HK-2 (cell line): Measurements from ENCODE around the gene LMAN1.

ENCODE experiments used
- DNase-seq: peaks from one replicate; pipeline ENCODE4 v3.0.0-alpha.2; 2018; ENCODE audit not compliant: unreplicated experiment

LMAN1 gene

GRCh38 chr18:59303656-59304195, 55.3 kb downstream of the LMAN1 start:
- no peak for DNase-seq

- no peak for DNase-seq
These were observed 56.1 kb downstream of the LMAN1 start for GRCh38 chr18:59303006-59303405.

GRCh38 chr18:59301929-59302328, 57.1 kb downstream of the LMAN1 start:
- no peak for DNase-seq

DNA sequence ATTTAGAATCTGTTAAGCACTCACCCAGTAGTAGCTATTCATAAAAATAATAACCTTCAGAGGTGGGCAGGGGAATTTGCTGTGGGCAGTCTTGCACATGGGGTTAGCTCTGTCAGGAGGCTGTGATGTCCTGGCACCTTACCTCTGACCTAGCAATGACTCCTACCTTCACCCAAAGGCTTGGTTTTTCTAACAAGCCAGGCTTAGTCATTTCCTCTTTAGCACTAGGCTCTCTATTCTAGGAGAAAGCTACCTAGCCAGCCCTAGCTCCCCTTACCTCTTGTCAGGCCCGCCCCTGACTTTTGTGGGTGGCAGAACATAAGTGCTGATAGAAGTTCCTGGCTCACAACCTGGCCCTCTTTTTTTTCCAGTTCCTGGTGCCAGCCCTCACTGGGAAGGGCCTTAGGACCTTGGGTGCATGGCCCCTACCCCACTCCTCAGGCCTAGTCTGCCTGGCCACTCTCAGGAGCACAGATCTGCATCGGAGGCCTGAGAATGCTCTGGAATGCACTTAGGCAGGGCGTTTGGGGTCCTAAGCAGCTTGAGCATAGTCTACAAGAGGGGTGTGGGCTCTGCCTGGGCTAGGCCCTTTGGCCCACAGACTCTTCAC, 58.3 kb downstream of the LMAN1 start:
- DNase-seq: no peak

DNA sequence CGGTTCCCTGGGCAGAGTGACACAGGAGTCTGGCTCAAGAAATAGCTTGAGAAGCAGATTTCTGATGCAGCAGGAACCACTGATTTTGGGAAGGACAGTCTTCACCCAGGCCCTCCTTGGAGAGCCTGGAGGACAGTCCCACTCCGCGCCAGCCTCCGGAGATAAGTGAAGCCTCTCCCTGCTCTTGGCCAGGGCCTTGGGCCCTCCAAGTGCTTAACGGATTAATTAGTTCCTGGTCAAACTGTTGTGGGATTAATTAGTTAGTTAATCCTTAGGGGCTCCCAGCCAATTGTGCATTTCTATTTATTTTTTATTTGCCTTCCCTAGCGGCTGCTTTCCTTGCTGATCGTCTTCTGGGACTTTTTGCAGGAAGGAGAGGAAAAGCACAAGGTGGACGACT, 60.2 kb downstream of the LMAN1 start:
- no peak for DNase-seq

- no peak for DNase-seq
These were observed 65.7 kb downstream of the LMAN1 start for GRCh38 chr18:59293317-59293716.

DNA sequence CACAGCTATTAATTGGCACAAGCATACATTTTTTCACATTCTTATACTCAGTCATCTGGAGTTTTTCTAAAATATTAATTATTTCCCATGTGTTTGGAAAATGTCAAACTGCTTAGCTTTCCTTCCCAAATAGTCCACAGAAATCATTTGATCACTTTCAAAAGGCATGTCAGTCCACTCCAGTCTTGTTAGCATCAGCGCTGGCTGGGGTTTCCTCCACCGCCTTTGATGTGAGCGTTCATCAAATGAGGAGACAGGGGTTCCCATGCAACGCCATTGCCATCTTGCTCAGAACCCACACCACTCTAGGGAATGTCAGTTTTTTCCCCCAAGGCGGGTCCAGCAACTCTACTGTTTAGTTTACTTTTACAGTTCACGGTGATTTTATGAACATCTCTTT, 72.7 kb downstream of the LMAN1 start:
- DNase-seq: no peak

DNA sequence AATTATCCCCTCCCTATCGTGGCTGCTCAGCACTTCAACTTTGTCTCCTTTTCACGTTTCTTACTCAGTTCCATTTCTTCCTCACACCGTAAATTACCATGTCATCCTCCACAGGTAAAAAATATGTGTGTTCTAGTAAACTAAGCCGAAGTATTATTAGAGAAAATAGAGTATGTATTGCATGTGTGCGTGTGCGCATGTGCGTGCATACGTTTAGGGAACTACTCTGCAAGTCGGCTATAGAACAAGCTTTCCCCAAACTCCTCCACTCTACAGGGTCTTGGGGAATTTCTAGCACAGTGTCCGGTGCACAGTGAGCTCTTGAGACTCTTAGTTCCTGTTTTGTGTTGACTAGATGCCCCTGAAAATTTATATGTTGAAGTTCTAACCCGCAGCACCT, 76.7 kb downstream of the LMAN1 start:
- no peak for DNase-seq

GRCh38 chr18:59279722-59280121, 79.3 kb downstream of the LMAN1 start:
- no peak for DNase-seq

DNA sequence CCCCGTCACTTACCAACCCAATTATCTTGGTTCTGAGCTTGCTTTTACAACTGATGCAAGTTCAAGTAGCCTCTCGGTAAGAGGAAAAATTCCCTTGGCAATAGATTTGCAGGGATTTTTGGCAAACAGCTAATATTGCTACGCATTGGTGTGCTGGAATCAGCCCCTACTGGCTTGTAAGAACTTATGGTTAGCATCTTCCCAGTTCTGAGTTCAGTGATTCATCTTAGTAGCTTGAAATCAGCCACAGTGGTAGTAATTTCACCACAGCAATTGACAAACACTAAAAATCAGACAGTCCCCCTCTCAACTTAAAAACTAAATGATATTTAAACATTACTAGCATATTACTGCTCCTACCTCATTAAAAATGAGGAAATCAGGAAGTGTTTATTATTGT, 79.9 kb downstream of the LMAN1 start:
- no peak for DNase-seq

GRCh38 chr18:59278793-59279192, 80.3 kb downstream of the LMAN1 start:
- no peak for DNase-seq
